GM18526 (cell line): ENCODE results near the gene C11orf68.

Experiments
- POLR2A ChIP-seq: IDR thresholded peaks from 3 replicates; pipeline ENCODE4 v1.6.1; 2011; ENCODE audit not compliant: insufficient read length; ENCODE audit errors: extremely low read depth

Gene C11orf68

DNA sequence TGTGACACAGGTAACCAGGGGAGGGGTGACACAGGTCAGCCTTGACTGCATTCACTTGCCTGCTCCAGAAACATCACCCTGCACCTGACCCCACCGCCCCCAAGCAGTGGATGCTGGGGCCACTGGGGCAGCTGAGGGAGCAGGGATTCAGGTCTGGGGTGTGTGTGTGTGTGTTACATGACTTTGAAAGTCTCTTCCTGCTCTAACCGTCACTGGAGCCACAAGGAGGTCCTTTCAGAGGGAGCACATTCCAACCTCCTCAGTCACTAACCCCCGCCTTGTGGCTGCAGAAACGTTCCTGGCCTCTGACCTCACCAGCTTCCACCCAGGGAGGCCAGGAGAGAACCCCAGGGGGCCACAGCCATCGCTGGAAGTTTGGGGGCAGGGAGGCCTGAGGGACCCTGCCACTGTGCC lies 15.8 kb downstream of the C11orf68 start:
- TF ChIP-seq POLR2A, result no peak

GRCh38 chr11:65900899-65901180 lies 18.0 kb downstream of the C11orf68 start:
- TF ChIP-seq POLR2A, result no peak

DNA sequence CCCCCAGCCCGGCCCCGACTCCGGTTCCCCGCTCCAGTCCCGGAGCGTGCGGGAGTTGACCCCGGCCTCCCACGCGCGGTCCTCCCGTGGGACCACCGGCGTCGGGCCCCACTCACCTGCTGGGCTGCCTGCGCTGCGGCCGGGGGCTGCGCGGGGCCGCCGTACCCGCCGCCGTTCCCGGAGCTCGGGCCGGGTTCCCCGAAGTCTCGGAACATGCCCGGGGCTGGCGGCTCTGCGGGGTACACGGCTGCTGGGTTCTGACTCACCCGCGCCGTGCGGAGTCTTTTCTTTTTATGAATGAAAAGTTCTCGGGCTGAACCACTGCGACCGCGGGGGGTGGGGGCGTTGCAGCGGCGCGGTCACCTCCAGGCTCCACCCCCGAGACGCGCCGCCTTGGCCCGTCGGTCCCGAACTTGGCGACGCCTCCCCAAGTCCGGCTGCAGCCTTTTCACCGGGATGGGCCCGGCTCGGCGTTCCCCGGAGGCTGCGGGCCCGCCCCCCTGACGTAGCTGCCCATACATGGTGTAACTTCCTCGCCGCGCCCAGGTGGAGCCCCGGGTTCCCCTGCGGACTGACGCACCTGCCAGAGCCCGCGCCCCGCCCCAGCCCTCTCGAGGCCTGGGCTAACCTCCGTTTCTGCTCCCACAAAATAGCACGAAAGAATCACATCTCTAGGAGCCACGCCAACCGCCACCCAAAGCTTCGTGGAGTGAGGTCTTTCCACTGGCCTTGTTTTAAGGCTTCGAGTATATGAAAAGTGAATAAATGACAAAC lies 18.6 kb downstream of the C11orf68 start, which contains the start of gene FOSL1:
TSS of gene FOSL1 (minus strand) at position 264 of the 774 bp plus-strand sequence. CDS start at position 215, 49 bp downstream.
- peak; percentile 22 for TF ChIP-seq POLR2A

DNA sequence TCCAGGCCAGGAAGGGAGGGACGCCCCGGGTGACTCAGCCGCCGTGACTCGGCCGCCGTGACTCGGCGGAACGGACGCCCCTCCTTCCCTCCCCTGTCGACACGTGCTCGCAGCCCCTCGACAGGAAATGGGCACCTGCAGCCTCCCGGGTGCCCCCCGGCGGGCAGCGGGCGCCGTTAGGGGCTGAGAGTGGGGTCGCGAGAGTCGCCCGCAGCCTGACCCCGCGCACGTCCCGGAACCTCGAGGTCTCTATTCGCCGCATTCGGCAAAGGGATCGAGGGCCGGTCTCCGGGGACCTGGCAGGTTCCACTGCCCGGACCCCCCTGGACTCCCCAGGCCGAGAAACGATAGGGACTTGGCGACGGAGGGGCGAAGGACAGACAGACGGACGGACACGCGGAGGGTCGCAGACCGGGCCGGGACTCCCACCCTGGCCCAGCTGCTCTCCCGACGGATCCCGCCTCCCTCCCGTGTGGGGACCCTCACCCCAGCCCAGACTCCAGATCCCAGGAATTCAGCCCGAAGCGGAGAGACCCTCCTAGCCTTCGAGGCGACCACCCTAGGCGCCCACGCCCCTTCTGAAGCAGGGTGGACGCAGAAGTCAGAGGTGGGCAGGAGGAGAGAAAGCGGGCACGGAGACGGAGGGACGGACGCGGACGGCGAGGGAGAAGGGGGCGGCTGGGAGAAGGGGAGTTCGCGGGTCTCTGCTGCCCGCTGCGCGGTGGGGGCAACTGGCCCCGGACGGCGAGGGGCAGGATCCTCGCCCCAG lies 19.3 kb downstream of the C11orf68 start:
- no peak for TF ChIP-seq POLR2A

- no peak for TF ChIP-seq POLR2A
Observed at GRCh38 chr11:65898656-65899355, 20.1 kb downstream of the C11orf68 start.

DNA sequence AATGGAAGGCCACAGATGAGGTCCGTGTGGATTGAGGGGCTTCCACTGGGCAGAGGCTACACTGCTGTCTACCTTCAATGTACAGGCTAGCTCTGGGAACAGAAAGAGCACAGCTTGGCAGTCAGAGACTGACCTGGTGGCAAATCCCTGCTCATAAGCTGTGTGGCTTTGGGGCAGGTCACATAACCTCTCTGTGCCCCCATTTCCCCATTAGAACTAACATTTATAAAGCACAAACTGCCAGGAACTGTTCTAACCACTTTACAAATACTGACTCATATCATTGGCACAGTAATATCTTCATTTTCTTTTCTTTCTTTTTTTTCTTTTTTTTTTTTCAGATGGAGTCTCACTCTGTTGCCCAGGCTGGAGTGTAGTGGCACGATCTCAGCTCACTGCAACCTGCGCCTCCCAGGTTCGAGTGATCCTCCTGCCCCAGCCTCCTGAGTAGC lies 21.8 kb downstream of the C11orf68 start:
- TF ChIP-seq POLR2A, result no peak

GRCh38 chr11:65896034-65896999 lies 22.5 kb downstream of the C11orf68 start:
- TF ChIP-seq POLR2A, result no peak

DNA sequence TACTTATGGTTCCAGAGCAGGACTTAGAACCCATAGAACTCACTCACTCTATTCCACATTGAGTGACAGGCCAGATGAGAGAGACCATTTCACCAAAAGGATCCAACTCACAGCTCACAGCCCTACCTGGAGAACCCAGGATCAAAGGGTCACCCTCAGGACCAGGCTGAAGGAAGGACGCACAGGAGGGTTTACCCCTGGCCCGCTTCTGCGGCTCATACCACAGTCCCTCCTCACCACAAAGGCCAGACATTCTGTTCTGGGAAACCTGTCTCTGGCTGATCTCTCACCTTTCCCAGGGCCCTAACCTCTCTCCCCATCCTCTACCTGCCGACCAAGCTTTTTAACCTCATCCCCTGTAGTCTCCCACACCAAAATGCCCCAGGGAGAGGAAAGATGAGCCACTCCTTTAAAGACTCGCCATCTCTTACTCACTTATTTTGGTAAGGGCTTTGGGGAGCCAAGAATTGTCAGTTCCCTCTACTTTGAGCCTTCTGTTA lies 23.3 kb downstream of the C11orf68 start:
- TF ChIP-seq POLR2A, result no peak

- TF ChIP-seq POLR2A, result peak; percentile 57
Observed at GRCh38 chr11:65894034-65894591, 24.7 kb downstream of the C11orf68 start.

DNA sequence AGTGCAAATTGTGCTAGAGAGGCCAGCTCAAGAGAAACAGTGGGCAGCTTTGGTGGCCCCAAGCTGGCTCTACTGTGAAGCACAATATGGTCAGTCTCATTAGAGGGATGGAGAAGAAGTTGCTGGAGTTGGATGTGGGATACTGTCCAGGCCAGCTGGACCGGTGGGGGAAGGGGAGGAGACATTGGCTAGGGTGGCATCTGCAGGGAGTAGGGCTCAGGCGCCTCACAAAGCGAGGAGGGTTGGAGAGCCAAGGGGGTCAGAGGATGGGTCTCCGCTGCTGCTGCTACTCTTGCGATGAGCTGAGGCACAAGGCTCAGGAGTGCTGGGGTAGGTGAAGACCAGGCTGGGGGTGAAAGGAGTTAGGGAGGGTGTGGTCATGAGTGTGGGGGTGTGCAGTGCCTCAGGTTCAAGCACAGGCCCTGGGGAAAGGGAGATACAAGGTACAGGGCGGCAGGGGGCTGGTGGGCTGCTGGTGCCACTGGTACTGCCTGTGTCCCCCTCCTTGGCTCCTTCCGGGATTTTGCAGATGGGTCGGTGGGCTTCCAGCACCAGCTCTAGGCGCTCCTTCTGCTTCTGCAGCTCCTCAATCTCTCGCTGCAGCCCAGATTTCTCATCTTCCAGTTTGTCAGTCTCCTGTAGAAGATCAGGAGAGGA lies 26.1 kb downstream of the C11orf68 start:
- TF ChIP-seq POLR2A, result peak; percentile 2

GRCh38 chr11:65891219-65892136 lies 27.4 kb downstream of the C11orf68 start:
- TF ChIP-seq POLR2A, result no peak

- TF ChIP-seq POLR2A, result peak; percentile 99
Observed at GRCh38 chr11:65890324-65891218, 28.3 kb downstream of the C11orf68 start, which contains the start of gene CCDC85B. CCDC85B (plus strand) TSS chr11:65890673; CDS start chr11:65890784, 111 bp downstream.
